ENCODE data around the gene POU4F1.

The POU4F1 gene

GRCh38 chr13:78602561-78603239 is 652 bp downstream of the POU4F1 start:
- no peak for TF ChIP-seq CTCF (IDR thresholded peaks at IDR 0.05)

GRCh38 chr13:78601874-78602560 is 1.3 kb downstream of the POU4F1 start:
- no peak for TF ChIP-seq CTCF (IDR thresholded peaks at IDR 0.05)

- no peak for TF ChIP-seq CTCF (IDR thresholded peaks at IDR 0.05)
Measured at GRCh38 chr13:78601124-78601873, 2.1 kb downstream of the POU4F1 start.

GRCh38 chr13:78600280-78600883 is 3.0 kb downstream of the POU4F1 start:
- no peak for TF ChIP-seq CTCF (IDR thresholded peaks at IDR 0.05)

- TF ChIP-seq CTCF (IDR thresholded peaks at IDR 0.05): no peak
Measured at GRCh38 chr13:78599645-78600279, 3.6 kb downstream of the POU4F1 start.

- no peak for TF ChIP-seq CTCF (IDR thresholded peaks at IDR 0.05)
Measured at GRCh38 chr13:78598966-78599644, 4.2 kb downstream of the POU4F1 start.
